ENCODE data around the gene PCDH18. TPM values are rescaled to one million over a fixed set of nuclear protein-coding genes. Genes with fewer than 3 reads are reported as not detected.
"Not testable (repeated sequence)": the region's sequence is repeated elsewhere in the genome, so short reads cannot be mapped to it uniquely, and the experiment has no call there.

The PCDH18 gene
- total RNA-seq, 2 donors from 2014 or later, result 3.1 to 11.3 TPM

- intact Hi-C loops (cut with DNase I, micrococcal nuclease), result no loop called here
- ATAC-seq, result no peak
- no peak for DNase-seq
Measured at GRCh38 chr4:137533855-137534254, 1.6 kb upstream of the PCDH18 start.

GRCh38 chr4:137532869-137533236 lies 559 bp upstream of the PCDH18 start:
- ATAC-seq (no peak), DNase-seq (no peak)
- intact Hi-C loops (cut with DNase I, micrococcal nuclease), result no loop called here

- ATAC-seq (no peak), DNase-seq (no peak)
- intact Hi-C loops (cut with DNase I, micrococcal nuclease), result no loop called here
Measured at GRCh38 chr4:137531168-137531985, 917 bp downstream of the PCDH18 start.

- DNase-seq, result no peak
- no peak for ATAC-seq
- intact Hi-C loops (cut with DNase I, micrococcal nuclease), result no loop called here
Measured at GRCh38 chr4:137530176-137530575, 2.1 kb downstream of the PCDH18 start.

- ATAC-seq (no peak), DNase-seq (no peak)
- intact Hi-C loops (cut with DNase I, micrococcal nuclease), result loop anchor here in 1 of 2 donors (10.0 kb wide), 1 partner anchor 155 kb away; no protein-coding TSS in a partner anchor
Measured at GRCh38 chr4:137529432-137529831, 2.9 kb downstream of the PCDH18 start.

- ATAC-seq (no peak), DNase-seq (no peak)
- intact Hi-C loops (cut with DNase I, micrococcal nuclease), result loop anchor here in 1 of 2 donors (10.0 kb wide), 1 partner anchor 154 kb away; no protein-coding TSS in a partner anchor
Measured at GRCh38 chr4:137528673-137529072, 3.6 kb downstream of the PCDH18 start.

- DNase-seq, result no peak
- ATAC-seq, result no peak
- intact Hi-C loops (cut with DNase I, micrococcal nuclease), result loop anchor here in 1 of 2 donors (10.0 kb wide), 1 partner anchor 152 kb away; no protein-coding TSS in a partner anchor
Measured at GRCh38 chr4:137526681-137527080, 5.6 kb downstream of the PCDH18 start.

- DNase-seq (no peak), ATAC-seq (no peak)
- intact Hi-C loops (cut with DNase I, micrococcal nuclease), result loop anchor here in 1 of 2 donors (10.0 kb wide), 1 partner anchor 150 kb away; no protein-coding TSS in a partner anchor
Measured at GRCh38 chr4:137524725-137525369, 7.4 kb downstream of the PCDH18 start.

- intact Hi-C loops (cut with DNase I, micrococcal nuclease), result loop anchor here in 1 of 2 donors (10.0 kb wide), 1 partner anchor 149 kb away; no protein-coding TSS in a partner anchor
- DNase-seq (no peak), ATAC-seq (no peak)
Measured at GRCh38 chr4:137523329-137523728, 9.0 kb downstream of the PCDH18 start.

GRCh38 chr4:137521053-137521452 lies 11.2 kb downstream of the PCDH18 start:
- intact Hi-C loops (cut with DNase I, micrococcal nuclease), result loop anchor here in 1 of 2 donors (10.0 kb wide), 1 partner anchor 146 kb away; no protein-coding TSS in a partner anchor
- ATAC-seq, result no peak
- DNase-seq, result no peak

- ATAC-seq, result no peak
- intact Hi-C loops (cut with DNase I, micrococcal nuclease), result no loop called here
Measured at GRCh38 chr4:137519406-137519805, 12.9 kb downstream of the PCDH18 start.

GRCh38 chr4:137517323-137517722 lies 15.0 kb downstream of the PCDH18 start:
- ATAC-seq; DNase-seq; intact Hi-C loops (cut with DNase I, micrococcal nuclease): not testable (repeated sequence)

More at GRCh38 chr4:137519406-137519805, 12.9 kb downstream of the PCDH18 start:
- DNase-seq, result no peak

GRCh38 chr4:137514406-137515111 lies 17.7 kb downstream of the PCDH18 start:
- ATAC-seq, result no peak
- intact Hi-C loops (cut with DNase I, micrococcal nuclease), result no loop called here

GRCh38 chr4:137510557-137511265 lies 21.6 kb downstream of the PCDH18 start:
- intact Hi-C loops (cut with DNase I, micrococcal nuclease), result no loop called here
- ATAC-seq, result no peak
- no peak for DNase-seq

More at GRCh38 chr4:137514406-137515111, 17.7 kb downstream of the PCDH18 start:
- DNase-seq, result no peak

- intact Hi-C loops (cut with DNase I, micrococcal nuclease), result no loop called here
- DNase-seq, result no peak
- no peak for ATAC-seq
Measured at GRCh38 chr4:137509855-137510282, 22.4 kb downstream of the PCDH18 start.

- ATAC-seq (no peak), DNase-seq (no peak)
- intact Hi-C loops (cut with DNase I, micrococcal nuclease), result no loop called here
Measured at GRCh38 chr4:137502339-137503129, 29.8 kb downstream of the PCDH18 start.

GRCh38 chr4:137496267-137496666 lies 36.0 kb downstream of the PCDH18 start:
- ATAC-seq; intact Hi-C loops (cut with DNase I, micrococcal nuclease): not testable (repeated sequence)

GRCh38 chr4:137495578-137495977 lies 36.7 kb downstream of the PCDH18 start:
- no peak for DNase-seq
- intact Hi-C loops (cut with DNase I, micrococcal nuclease), result no loop called here
- no peak for ATAC-seq

More at GRCh38 chr4:137496267-137496666, 36.0 kb downstream of the PCDH18 start:
- not testable (repeated sequence) for DNase-seq
